Panc1 (cell line): ENCODE measurements around the gene RPL28.

Experiments
- SIN3A ChIP-seq: IDR thresholded peaks from 2 replicates; pipeline ENCODE4 v1.6.1; 2012; ENCODE audit warnings: low read depth, mild to moderate bottlenecking, low read length, moderate library complexity, borderline replicate concordance; ENCODE audit not compliant: insufficient read depth
- TF ChIP-seq, protein P1 (sequence below): fragments of 450-650 bp; IDR thresholded peaks from 2 replicates; pipeline ENCODE4 v1.5.1; 2017; ENCODE audit warnings: mild to moderate bottlenecking

GRCh38 chr19:55446060-55446459 lies 60.3 kb downstream of the RPL28 start:
- TF ChIP-seq, protein P1, sequence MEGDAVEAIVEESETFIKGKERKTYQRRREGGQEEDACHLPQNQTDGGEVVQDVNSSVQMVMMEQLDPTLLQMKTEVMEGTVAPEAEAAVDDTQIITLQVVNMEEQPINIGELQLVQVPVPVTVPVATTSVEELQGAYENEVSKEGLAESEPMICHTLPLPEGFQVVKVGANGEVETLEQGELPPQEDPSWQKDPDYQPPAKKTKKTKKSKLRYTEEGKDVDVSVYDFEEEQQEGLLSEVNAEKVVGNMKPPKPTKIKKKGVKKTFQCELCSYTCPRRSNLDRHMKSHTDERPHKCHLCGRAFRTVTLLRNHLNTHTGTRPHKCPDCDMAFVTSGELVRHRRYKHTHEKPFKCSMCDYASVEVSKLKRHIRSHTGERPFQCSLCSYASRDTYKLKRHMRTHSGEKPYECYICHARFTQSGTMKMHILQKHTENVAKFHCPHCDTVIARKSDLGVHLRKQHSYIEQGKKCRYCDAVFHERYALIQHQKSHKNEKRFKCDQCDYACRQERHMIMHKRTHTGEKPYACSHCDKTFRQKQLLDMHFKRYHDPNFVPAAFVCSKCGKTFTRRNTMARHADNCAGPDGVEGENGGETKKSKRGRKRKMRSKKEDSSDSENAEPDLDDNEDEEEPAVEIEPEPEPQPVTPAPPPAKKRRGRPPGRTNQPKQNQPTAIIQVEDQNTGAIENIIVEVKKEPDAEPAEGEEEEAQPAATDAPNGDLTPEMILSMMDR = no peak
- TF ChIP-seq SIN3A = no peak
